ENCODE measurements around the gene WIPF3. TPM values are rescaled to one million over a fixed set of nuclear protein-coding genes. Genes with fewer than 3 reads are reported as not detected.
A peak's percentile ranks its signal among the peaks of the same experiment; 100 is the strongest.

The WIPF3 gene
- total RNA-seq, 2 experiments from 2014 or later: not detected

GRCh38 chr7:29861884-29862283, 55.6 kb downstream of the WIPF3 start:
- H3K27me3 Mint-ChIP-seq: peaks cover 10% of the 10 kb centered on the region
- no peaks in the 10 kb centered on the region for H3K36me3 Mint-ChIP-seq
- H3K27ac Mint-ChIP-seq: no peak overlapping the region
- H3K4me1 Mint-ChIP-seq: no peaks in the 10 kb centered on the region
- POLR2A ChIA-PET: no interaction called here
- no peak for DNase-seq
- no peak overlapping the region for H3K4me3 Mint-ChIP-seq
- ATAC-seq (ENCODE audit: low read depth): no peak
- no peaks in the 10 kb centered on the region for H3K9me3 Mint-ChIP-seq

GRCh38 chr7:29864656-29865055, 58.3 kb downstream of the WIPF3 start:
- Mint-ChIP-seq H3K27me3 (peaks cover 7% of the 10 kb centered on the region), H3K9me3 (no peaks in the 10 kb centered on the region), H3K4me3 (no peak overlapping the region), H3K4me1 (no peaks in the 10 kb centered on the region), H3K27ac (no peak overlapping the region), H3K36me3 (no peaks in the 10 kb centered on the region)
- DNase-seq (no peak), ATAC-seq (ENCODE audit: low read depth) (no peak)
- POLR2A ChIA-PET: no interaction called here

DNA sequence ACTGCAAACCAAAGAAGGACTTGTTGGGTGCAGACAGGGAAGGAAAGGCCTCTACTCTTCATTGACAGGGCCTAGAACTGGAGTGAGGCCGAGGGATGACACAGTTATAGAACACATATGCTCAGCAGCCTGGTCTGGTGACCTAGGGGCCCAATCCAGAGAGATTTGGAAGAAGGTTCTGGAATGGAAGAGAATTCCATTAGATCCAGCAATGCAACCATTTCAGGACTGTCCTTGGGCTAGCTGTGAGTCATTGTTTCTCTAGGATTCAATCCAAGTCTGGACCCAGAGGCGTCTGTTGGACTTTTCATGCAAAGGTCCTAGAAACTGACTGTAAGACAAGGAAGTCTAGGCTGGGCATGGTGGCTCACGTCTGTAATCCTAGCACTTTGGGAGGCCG, 59.2 kb downstream of the WIPF3 start:
- H3K36me3 Mint-ChIP-seq: no peaks in the 10 kb centered on the region
- no peaks in the 10 kb centered on the region for H3K4me1 Mint-ChIP-seq

GRCh38 chr7:29866490-29866930, 60.2 kb downstream of the WIPF3 start:
- ATAC-seq (ENCODE audit: low read depth) (no peak), DNase-seq (no peak)
- Mint-ChIP-seq H3K27me3 (peaks cover 9% of the 10 kb centered on the region), H3K27ac (no peak overlapping the region), H3K9me3 (no peaks in the 10 kb centered on the region), H3K36me3 (no peaks in the 10 kb centered on the region), H3K4me3 (no peak overlapping the region), H3K4me1 (no peaks in the 10 kb centered on the region)
- POLR2A ChIA-PET: no interaction called here

More for the DNA sequence above, 59.2 kb downstream of the WIPF3 start:
- POLR2A ChIA-PET: no interaction called here
- Mint-ChIP-seq H3K4me3 (no peak overlapping the region), H3K27ac (no peak overlapping the region), H3K9me3 (no peaks in the 10 kb centered on the region), H3K27me3 (peaks cover 9% of the 10 kb centered on the region)
- DNase-seq: no peak
- ATAC-seq (ENCODE audit: low read depth): no peak

- ATAC-seq (ENCODE audit: low read depth): no peak
- H3K27ac Mint-ChIP-seq: no peak overlapping the region
- no peaks in the 10 kb centered on the region for H3K9me3 Mint-ChIP-seq
- H3K4me1 Mint-ChIP-seq: no peaks in the 10 kb centered on the region
- no peak for DNase-seq
- POLR2A ChIA-PET: no interaction called here
- peaks cover 10% of the 10 kb centered on the region for H3K27me3 Mint-ChIP-seq
- H3K36me3 Mint-ChIP-seq: no peaks in the 10 kb centered on the region
- no peak overlapping the region for H3K4me3 Mint-ChIP-seq
Observed at GRCh38 chr7:29871787-29872398, 65.6 kb downstream of the WIPF3 start.

DNA sequence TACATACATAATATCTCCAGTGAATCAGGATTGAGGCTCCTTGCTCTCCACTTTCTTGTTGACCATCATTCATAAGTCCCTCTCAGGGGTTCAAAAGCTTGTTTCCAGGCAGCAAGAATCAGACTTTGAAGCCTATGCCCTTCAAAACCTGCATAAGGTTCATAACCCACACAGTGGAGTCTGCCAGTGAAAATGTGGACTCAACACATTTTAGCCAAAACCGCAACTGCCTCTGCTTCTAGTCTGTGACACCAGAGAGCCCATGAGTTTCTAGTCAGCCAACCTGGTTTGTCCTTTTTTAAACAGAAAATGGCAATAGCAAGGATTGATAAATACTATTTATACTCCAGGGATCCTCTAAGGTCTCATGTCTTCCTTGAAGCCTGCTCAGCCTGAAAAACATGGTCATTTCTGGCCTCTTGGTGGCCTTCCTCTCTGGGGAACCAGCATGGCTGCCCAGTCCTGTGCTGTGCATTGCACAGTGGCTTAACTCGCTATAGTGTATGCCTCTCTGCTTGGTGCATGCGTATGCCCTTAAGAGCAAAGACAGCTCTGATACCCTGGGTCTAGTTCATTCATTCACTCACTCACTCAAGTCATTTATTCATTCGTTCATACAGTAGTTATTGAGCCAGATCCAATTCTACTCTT, 67.5 kb downstream of the WIPF3 start:
- no peaks in the 10 kb centered on the region for H3K4me1 Mint-ChIP-seq
- H3K4me3 Mint-ChIP-seq: no peak overlapping the region
- ATAC-seq (ENCODE audit: low read depth) (no peak), DNase-seq (no peak)
- H3K27me3 Mint-ChIP-seq: peaks cover 10% of the 10 kb centered on the region
- no peaks in the 10 kb centered on the region for H3K9me3 Mint-ChIP-seq
- H3K36me3 Mint-ChIP-seq: no peaks in the 10 kb centered on the region
- no peak overlapping the region for H3K27ac Mint-ChIP-seq
- POLR2A ChIA-PET: interaction anchor here (0.5 kb wide), 1 partner anchor 630 kb away, joined by 6 read pairs; no protein-coding TSS in a partner anchor

DNA sequence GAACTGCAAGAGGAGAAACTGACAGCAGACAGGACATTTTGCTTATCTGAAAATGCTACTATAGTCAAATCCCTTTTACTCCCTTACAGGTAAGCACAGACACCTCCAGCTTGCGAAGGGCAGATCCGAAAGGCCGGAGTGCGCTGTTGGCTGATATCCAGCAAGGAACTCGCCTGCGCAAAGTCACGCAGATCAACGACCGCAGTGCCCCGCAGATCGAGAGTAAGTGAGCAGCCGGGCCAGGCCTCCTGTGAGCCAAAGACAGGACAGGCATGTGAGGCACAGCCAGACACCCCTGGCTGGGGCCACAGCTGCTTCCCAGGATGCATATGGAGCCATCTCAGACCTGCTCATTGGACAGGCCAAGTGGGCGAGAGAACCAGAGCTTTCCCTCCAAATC, 69.4 kb downstream of the WIPF3 start:
- ATAC-seq (ENCODE audit: low read depth): no peak
- no peaks in the 10 kb centered on the region for H3K9me3 Mint-ChIP-seq

DNA sequence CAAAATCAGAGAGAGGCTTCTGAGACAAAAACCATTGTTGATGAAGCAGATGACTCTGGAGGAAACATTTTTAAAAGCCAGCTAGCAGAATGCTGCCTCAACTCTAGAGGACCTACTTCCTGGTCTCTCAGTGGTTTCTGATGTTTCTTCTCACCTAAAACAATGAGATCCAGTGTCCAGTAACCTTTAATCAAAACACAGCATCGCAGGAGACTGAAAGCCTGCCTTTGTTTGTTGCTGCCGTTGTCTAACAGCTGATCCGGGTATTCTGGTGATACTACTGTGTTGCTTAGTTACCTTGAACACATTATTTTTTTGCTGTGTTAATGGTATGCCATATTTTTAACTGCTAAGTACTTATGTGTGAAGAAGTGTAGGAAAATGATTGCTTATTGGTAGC, 70.9 kb downstream of the WIPF3 start:
- Mint-ChIP-seq H3K36me3 (no peaks in the 10 kb centered on the region), H3K27me3 (peaks cover 4% of the 10 kb centered on the region), H3K9me3 (no peaks in the 10 kb centered on the region), H3K27ac (no peak overlapping the region), H3K4me1 (no peaks in the 10 kb centered on the region), H3K4me3 (no peak overlapping the region)
- ATAC-seq (ENCODE audit: low read depth) (no peak), DNase-seq (no peak)
- POLR2A ChIA-PET: no interaction called here

More for the DNA sequence above, 69.4 kb downstream of the WIPF3 start:
- no peak overlapping the region for H3K27ac Mint-ChIP-seq
- no peaks in the 10 kb centered on the region for H3K4me1 Mint-ChIP-seq
- peaks cover 8% of the 10 kb centered on the region for H3K27me3 Mint-ChIP-seq
- POLR2A ChIA-PET: no interaction called here
- H3K4me3 Mint-ChIP-seq: no peak overlapping the region
- no peaks in the 10 kb centered on the region for H3K36me3 Mint-ChIP-seq
- DNase-seq: no peak

GRCh38 chr7:29878081-29878688, 71.9 kb downstream of the WIPF3 start:
- no peak for ATAC-seq (ENCODE audit: low read depth)

GRCh38 chr7:29879609-29880008, 73.3 kb downstream of the WIPF3 start:
- no peak for DNase-seq
- H3K9me3 Mint-ChIP-seq: no peaks in the 10 kb centered on the region
- POLR2A ChIA-PET: no interaction called here
- no peaks in the 10 kb centered on the region for H3K36me3 Mint-ChIP-seq
- H3K4me3 Mint-ChIP-seq: no peak overlapping the region
- H3K27me3 Mint-ChIP-seq: peaks cover 7% of the 10 kb centered on the region
- no peak for ATAC-seq (ENCODE audit: low read depth)
- no peaks in the 10 kb centered on the region for H3K4me1 Mint-ChIP-seq
- H3K27ac Mint-ChIP-seq: no peak overlapping the region

More at GRCh38 chr7:29878081-29878688, 71.9 kb downstream of the WIPF3 start:
- H3K27me3 Mint-ChIP-seq: peaks cover 3% of the 10 kb centered on the region
- no peaks in the 10 kb centered on the region for H3K9me3 Mint-ChIP-seq
- no peak for DNase-seq
- no peak overlapping the region for H3K4me3 Mint-ChIP-seq
- POLR2A ChIA-PET: no interaction called here
- no peak overlapping the region for H3K27ac Mint-ChIP-seq
- H3K36me3 Mint-ChIP-seq: no peaks in the 10 kb centered on the region
- no peaks in the 10 kb centered on the region for H3K4me1 Mint-ChIP-seq

DNA sequence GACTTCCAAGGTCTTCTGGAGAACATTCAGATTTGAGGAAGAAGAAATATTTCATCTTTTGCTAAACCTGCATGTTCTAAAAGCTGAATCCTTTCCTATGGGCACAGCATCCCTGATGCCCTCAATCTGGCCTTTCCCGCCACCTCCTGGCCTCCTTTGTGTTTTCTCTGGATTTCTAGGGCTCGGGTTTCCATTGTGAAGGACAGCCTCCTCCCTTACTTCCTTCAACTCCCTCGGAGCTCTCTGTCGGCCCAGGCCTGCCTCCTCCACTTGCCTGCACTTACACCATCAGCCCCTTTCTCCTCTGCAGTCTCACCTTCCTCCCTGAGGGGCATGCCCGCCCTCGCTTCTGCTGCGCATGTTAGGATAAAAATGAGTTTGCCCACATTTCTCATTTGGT, 75.4 kb downstream of the WIPF3 start:
- Mint-ChIP-seq H3K27me3 (peaks cover 9% of the 10 kb centered on the region), H3K27ac (no peak overlapping the region), H3K9me3 (no peaks in the 10 kb centered on the region), H3K4me1 (no peaks in the 10 kb centered on the region), H3K4me3 (no peak overlapping the region), H3K36me3 (no peaks in the 10 kb centered on the region)
- ATAC-seq (ENCODE audit: low read depth): no peak
- POLR2A ChIA-PET: no interaction called here
- no peak for DNase-seq

DNA sequence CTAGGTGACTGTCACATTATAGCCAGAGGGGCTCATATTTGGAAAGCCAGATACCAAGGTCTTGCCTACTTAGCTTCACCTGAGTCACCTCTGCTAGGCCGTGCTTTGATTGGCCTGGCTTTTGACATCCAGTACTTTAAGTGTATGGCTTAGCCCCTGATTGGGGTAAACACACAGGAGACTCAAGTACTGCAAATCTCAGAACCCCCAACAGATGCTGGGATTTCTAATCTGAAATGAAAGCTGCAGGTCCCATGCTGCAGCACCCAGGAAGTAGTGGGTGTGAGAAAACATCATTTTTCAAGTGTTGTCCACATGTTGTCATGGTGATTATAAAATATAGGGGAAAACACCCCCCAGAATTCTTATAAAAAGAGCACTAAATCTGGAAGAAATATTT, 76.2 kb downstream of the WIPF3 start:
- no peak overlapping the region for H3K27ac Mint-ChIP-seq
- H3K4me3 Mint-ChIP-seq: no peak overlapping the region
- POLR2A ChIA-PET: no interaction called here
- no peak for DNase-seq
- H3K36me3 Mint-ChIP-seq: no peaks in the 10 kb centered on the region
- no peaks in the 10 kb centered on the region for H3K4me1 Mint-ChIP-seq
- H3K9me3 Mint-ChIP-seq: no peaks in the 10 kb centered on the region
- ATAC-seq (ENCODE audit: low read depth): no peak
- peaks cover 9% of the 10 kb centered on the region for H3K27me3 Mint-ChIP-seq

GRCh38 chr7:29883462-29884398, 77.4 kb downstream of the WIPF3 start:
- no peaks in the 10 kb centered on the region for H3K4me1 Mint-ChIP-seq
- peak overlapping the region; percentile 42 for H3K4me3 Mint-ChIP-seq
- no peak overlapping the region for H3K27ac Mint-ChIP-seq
- DNase-seq (no peak), ATAC-seq (ENCODE audit: low read depth) (no peak)
- H3K27me3 Mint-ChIP-seq: peaks cover 9% of the 10 kb centered on the region
- no peaks in the 10 kb centered on the region for H3K36me3 Mint-ChIP-seq
- POLR2A ChIA-PET: no interaction called here
- no peaks in the 10 kb centered on the region for H3K9me3 Mint-ChIP-seq

Data from activated naive CD8-positive, alpha-beta T cell treated with anti-CD3 and anti-CD28 coated beads, Interleukin-2, amount 10 ng/mL, durations not matched to agents 7 days and 5 days (primary cell).